WTC11 (cell line): ENCODE data around the gene PDC.

Source experiments
- AR ChIP-seq: fragments of 250-450 bp; sonication (Bioruptor Pico); IDR thresholded peaks from 2 replicates; pipeline ENCODE4 v1.9.0; 2021; ENCODE audit warnings: mild to moderate bottlenecking
- CTCF ChIP-seq: fragments of 200-600 bp; IDR thresholded peaks from 2 replicates; pipeline ENCODE4 v1.8.0; 2022; ENCODE audit warnings: antibody characterized with exemption
- E2F5 ChIP-seq: sonication (generic); formaldehyde crosslinking; IDR thresholded peaks from 2 replicates; pipeline ENCODE4 v1.8.1; 2022; ENCODE audit warnings: mild to moderate bottlenecking, moderate library complexity, missing genetic modification reagents
- ESRRA ChIP-seq: sonication (generic); formaldehyde crosslinking; IDR thresholded peaks from 2 replicates; pipeline ENCODE4 v1.8.1; 2022; ENCODE audit warnings: mild to moderate bottlenecking, missing genetic modification reagents, borderline replicate concordance
- IRF1 ChIP-seq: sonication (generic); formaldehyde crosslinking; IDR thresholded peaks from 2 replicates; pipeline ENCODE4 v1.8.0; 2023; ENCODE audit warnings: missing genetic modification reagents
- JUN ChIP-seq: sonication (generic); formaldehyde crosslinking; IDR thresholded peaks from 2 replicates; pipeline ENCODE4 v1.8.0; 2023; ENCODE audit warnings: mild to moderate bottlenecking, missing genetic modification reagents
- NR3C1 ChIP-seq: sonication (generic); formaldehyde crosslinking; conservative IDR thresholded peaks from 2 replicates; pipeline ENCODE4 v1.8.1; 2023; ENCODE audit warnings: low read depth, mild to moderate bottlenecking, missing genetic modification reagents
- PRDM15 ChIP-seq: sonication (generic); formaldehyde crosslinking; IDR thresholded peaks from 2 replicates; pipeline ENCODE4 v1.8.0; 2022; ENCODE audit warnings: missing genetic modification reagents
- ZBTB21 ChIP-seq: sonication (generic); formaldehyde crosslinking; IDR thresholded peaks from 2 replicates; pipeline ENCODE4 v1.8.1; 2023; ENCODE audit warnings: mild to moderate bottlenecking, missing genetic modification reagents, borderline replicate concordance
- ZNF138 ChIP-seq: sonication (generic); formaldehyde crosslinking; conservative IDR thresholded peaks from 2 replicates; pipeline ENCODE4 v1.8.1; 2022; ENCODE audit warnings: mild to moderate bottlenecking, moderate library complexity, missing genetic modification reagents
- ZNF219 ChIP-seq: sonication (generic); formaldehyde crosslinking; IDR thresholded peaks from 2 replicates; pipeline ENCODE4 v1.8.0; 2023; ENCODE audit warnings: missing genetic modification reagents, mild to moderate bottlenecking, borderline replicate concordance

GRCh38 chr1:186492531-186493291, 31.8 kb upstream of the PDC start:
- TF ChIP-seq ZNF138 (no peak), E2F5 (CRISPR knock-in tag) (no peak), CTCF (no peak), NR3C1 (CRISPR knock-in tag) (no peak), JUN (CRISPR knock-in tag) (no peak), AR (CRISPR knock-in tag) (no peak), ESRRA (CRISPR knock-in tag) (no peak), ZBTB21 (no peak), ZNF219 (CRISPR knock-in tag) (no peak), PRDM15 (CRISPR knock-in tag) (no peak), IRF1 (CRISPR knock-in tag) (no peak)
